GM12872 (cell line): Measurements from ENCODE around the gene KRT77.

ENCODE experiments used
- CTCF ChIP-seq: IDR thresholded peaks from 3 replicates; pipeline ENCODE4 v1.5.1; 2011; ENCODE audit warnings: low read depth, mild to moderate bottlenecking, low read length, moderate library complexity; ENCODE audit not compliant: insufficient read depth

Gene KRT77

GRCh38 chr12:52721838-52722470, 18.6 kb upstream of the KRT77 start:
- TF ChIP-seq CTCF = no peak

- TF ChIP-seq CTCF = no peak
Observed at GRCh38 chr12:52720365-52720886, 17.1 kb upstream of the KRT77 start.

GRCh38 chr12:52716061-52716460, 12.7 kb upstream of the KRT77 start:
- no peak for TF ChIP-seq CTCF

- peak; percentile 26; the same call in 1 of the 3 replicates for TF ChIP-seq CTCF
Observed at GRCh38 chr12:52715416-52715815, 12.1 kb upstream of the KRT77 start.

- no peak for TF ChIP-seq CTCF
Observed at GRCh38 chr12:52714887-52715281, 11.6 kb upstream of the KRT77 start.

GRCh38 chr12:52713960-52714886, 10.9 kb upstream of the KRT77 start:
- TF ChIP-seq CTCF = no peak

- TF ChIP-seq CTCF = no peak
Observed at GRCh38 chr12:52710730-52711129, 7.4 kb upstream of the KRT77 start.
